Astrocyte (in vitro differentiated cells and primary cell): ENCODE data around the gene SRPK3. TPM values are rescaled to one million over a fixed set of nuclear protein-coding genes. Genes with fewer than 3 reads are reported as not detected.

Experiments
- DNase-seq: peaks from one replicate; pipeline ENCODE4 v3.0.0-alpha.2; 2010; ENCODE audit warnings: low read depth
- FAIRE-seq: peaks from 2 replicates; lab custom pipeline; 2011; peaks lifted over from hg19 to GRCh38; lab: Jason Lieb, UNC
- H2AFZ ChIP-seq: 2 replicates; pipeline ENCODE4 v1.6.0; 2012; ENCODE audit warnings: low read depth, low read length, inconsistent platforms
- H3K27ac ChIP-seq: 2 replicates; pipeline ENCODE4 v1.5.1; 2011; ENCODE audit warnings: low read depth, low read length, inconsistent platforms
- H3K27me3 ChIP-seq: 2 replicates; pipeline ENCODE4 v1.6.0; 2011; ENCODE audit warnings: low read length, inconsistent platforms; ENCODE audit not compliant: insufficient read depth
- H3K36me3 ChIP-seq: 2 replicates; pipeline ENCODE4 v1.5.1; 2011; ENCODE audit warnings: low read length, inconsistent platforms; ENCODE audit not compliant: insufficient read depth
- H3K4me1 ChIP-seq: 2 replicates; pipeline ENCODE4 v1.5.1; 2011; ENCODE audit warnings: low read length, inconsistent platforms; ENCODE audit not compliant: insufficient read depth
- H3K4me2 ChIP-seq: 2 replicates; pipeline ENCODE4 v1.6.0; 2012; ENCODE audit warnings: low read length, inconsistent platforms
- H3K4me3 ChIP-seq: 2 replicates; pipeline ENCODE4 v1.5.1; 2011; ENCODE audit warnings: low read depth, mild to moderate bottlenecking, low read length, inconsistent platforms; ENCODE audit not compliant: insufficient read depth
- H3K79me2 ChIP-seq: 2 replicates; pipeline ENCODE4 v1.6.0; 2012; ENCODE audit warnings: mild to moderate bottlenecking, low read length, inconsistent platforms; ENCODE audit not compliant: insufficient read depth
- H3K9ac ChIP-seq: 2 replicates; pipeline ENCODE4 v1.6.0; 2012; ENCODE audit warnings: mild to moderate bottlenecking, low read length, inconsistent platforms
- H3K9me3 ChIP-seq: 2 replicates; pipeline ENCODE4 v1.5.1; 2012; ENCODE audit warnings: low read depth, mild to moderate bottlenecking, low read length, inconsistent platforms; ENCODE audit not compliant: insufficient read depth
- H4K20me1 ChIP-seq: 2 replicates; pipeline ENCODE4 v1.6.0; 2012; ENCODE audit warnings: low read length, inconsistent platforms; ENCODE audit not compliant: insufficient read depth
- H3K27ac Mint-ChIP-seq: one replicate; pipeline ENCODE4 v1.8.0; 2021; ENCODE audit warnings: mild to moderate bottlenecking, mixed read lengths; ENCODE audit not compliant: unreplicated experiment
- H3K27me3 Mint-ChIP-seq: one replicate; pipeline ENCODE4 v1.8.0; 2021; ENCODE audit warnings: low read depth, mixed read lengths; ENCODE audit not compliant: unreplicated experiment
- H3K36me3 Mint-ChIP-seq: one replicate; pipeline ENCODE4 v1.8.0; 2021; ENCODE audit warnings: low read depth, mixed read lengths; ENCODE audit not compliant: unreplicated experiment
- H3K4me1 Mint-ChIP-seq: one replicate; pipeline ENCODE4 v1.8.0; 2021; ENCODE audit warnings: low read depth, mixed read lengths; ENCODE audit not compliant: unreplicated experiment
- H3K4me3 Mint-ChIP-seq: one replicate; pipeline ENCODE4 v1.8.0; 2021; ENCODE audit warnings: mild to moderate bottlenecking, moderate library complexity, mixed read lengths; ENCODE audit not compliant: unreplicated experiment
- H3K9me3 Mint-ChIP-seq: one replicate; pipeline ENCODE4 v1.8.0; 2021; ENCODE audit warnings: mild to moderate bottlenecking, mixed read lengths; ENCODE audit not compliant: unreplicated experiment
- EZH2 ChIP-seq: IDR thresholded peaks from 2 replicates; pipeline ENCODE4 v1.6.1; 2012; ENCODE audit warnings: mild to moderate bottlenecking, low read length, inconsistent platforms; ENCODE audit not compliant: insufficient read depth
- total RNA-seq: library from RNA; stranded (reverse); gene quantifications from 2 replicates; pipeline ENCODE4 v1.2.1, GENCODE V29; 2021
- TF ChIP-seq, protein P1 (sequence below): IDR thresholded peaks from 2 replicates; pipeline ENCODE4 v1.5.1; 2011; ENCODE audit warnings: low read depth, mild to moderate bottlenecking, inconsistent platforms, low read length, moderate library complexity; ENCODE audit not compliant: insufficient read depth

Gene SRPK3
- total RNA-seq, 1 donor from 2014 or later = not detected

DNA sequence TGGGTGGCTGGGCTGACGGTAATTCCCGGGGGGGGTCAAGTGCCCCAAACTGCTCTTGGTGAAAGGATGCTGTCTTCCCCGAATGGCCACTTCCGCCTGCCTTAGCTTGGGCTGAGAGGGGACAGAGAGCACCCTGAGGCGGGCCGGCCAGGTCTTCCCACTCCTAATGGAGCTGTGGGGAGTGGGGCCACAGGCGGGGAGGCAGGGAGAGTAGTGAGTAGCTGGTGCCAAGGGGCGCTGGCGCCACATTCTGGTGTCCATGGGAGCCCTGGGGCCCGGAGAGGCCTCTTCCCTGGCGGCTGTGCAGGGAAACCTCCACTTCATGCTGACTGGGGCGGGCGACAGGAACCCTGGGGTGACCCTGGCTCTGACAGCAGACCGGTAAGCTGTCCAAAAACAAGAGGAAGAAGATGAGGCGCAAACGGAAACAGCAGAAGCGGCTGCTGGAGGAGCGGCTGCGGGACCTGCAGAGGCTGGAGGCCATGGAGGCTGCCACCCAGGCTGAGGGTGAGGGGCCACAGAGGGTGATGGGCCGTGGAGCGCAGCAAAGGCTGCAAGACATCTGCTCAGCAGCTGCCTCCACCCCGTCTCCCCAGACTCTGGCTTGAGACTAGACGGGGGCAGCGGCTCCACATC is 2.7 kb downstream of the SRPK3 start:
- FAIRE-seq = no peak
- H3K27ac Mint-ChIP-seq = no peak overlapping the region
- H3K27me3 Mint-ChIP-seq = no peaks in the 10 kb centered on the region
- Histone ChIP-seq H3K4me2 (no peak overlapping the region), H3K9me3 (no peaks in the 10 kb centered on the region), H3K4me1 (no peaks in the 10 kb centered on the region), H2AFZ (no peak overlapping the region), H3K9ac (no peak overlapping the region), H4K20me1 (no peaks in the 10 kb centered on the region), H3K27ac (no peak overlapping the region), H3K36me3 (no peaks in the 10 kb centered on the region), H3K79me2 (no peaks in the 10 kb centered on the region), H3K27me3 (no peaks in the 10 kb centered on the region), H3K4me3 (no peak overlapping the region)
- TF ChIP-seq, protein P1, sequence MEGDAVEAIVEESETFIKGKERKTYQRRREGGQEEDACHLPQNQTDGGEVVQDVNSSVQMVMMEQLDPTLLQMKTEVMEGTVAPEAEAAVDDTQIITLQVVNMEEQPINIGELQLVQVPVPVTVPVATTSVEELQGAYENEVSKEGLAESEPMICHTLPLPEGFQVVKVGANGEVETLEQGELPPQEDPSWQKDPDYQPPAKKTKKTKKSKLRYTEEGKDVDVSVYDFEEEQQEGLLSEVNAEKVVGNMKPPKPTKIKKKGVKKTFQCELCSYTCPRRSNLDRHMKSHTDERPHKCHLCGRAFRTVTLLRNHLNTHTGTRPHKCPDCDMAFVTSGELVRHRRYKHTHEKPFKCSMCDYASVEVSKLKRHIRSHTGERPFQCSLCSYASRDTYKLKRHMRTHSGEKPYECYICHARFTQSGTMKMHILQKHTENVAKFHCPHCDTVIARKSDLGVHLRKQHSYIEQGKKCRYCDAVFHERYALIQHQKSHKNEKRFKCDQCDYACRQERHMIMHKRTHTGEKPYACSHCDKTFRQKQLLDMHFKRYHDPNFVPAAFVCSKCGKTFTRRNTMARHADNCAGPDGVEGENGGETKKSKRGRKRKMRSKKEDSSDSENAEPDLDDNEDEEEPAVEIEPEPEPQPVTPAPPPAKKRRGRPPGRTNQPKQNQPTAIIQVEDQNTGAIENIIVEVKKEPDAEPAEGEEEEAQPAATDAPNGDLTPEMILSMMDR = no peak
- no peak for TF ChIP-seq EZH2
- no peaks in the 10 kb centered on the region for H3K4me1 Mint-ChIP-seq
- no peak overlapping the region for H3K4me3 Mint-ChIP-seq
- H3K36me3 Mint-ChIP-seq = no peaks in the 10 kb centered on the region
- DNase-seq = no peak
- no peaks in the 10 kb centered on the region for H3K9me3 Mint-ChIP-seq

DNA sequence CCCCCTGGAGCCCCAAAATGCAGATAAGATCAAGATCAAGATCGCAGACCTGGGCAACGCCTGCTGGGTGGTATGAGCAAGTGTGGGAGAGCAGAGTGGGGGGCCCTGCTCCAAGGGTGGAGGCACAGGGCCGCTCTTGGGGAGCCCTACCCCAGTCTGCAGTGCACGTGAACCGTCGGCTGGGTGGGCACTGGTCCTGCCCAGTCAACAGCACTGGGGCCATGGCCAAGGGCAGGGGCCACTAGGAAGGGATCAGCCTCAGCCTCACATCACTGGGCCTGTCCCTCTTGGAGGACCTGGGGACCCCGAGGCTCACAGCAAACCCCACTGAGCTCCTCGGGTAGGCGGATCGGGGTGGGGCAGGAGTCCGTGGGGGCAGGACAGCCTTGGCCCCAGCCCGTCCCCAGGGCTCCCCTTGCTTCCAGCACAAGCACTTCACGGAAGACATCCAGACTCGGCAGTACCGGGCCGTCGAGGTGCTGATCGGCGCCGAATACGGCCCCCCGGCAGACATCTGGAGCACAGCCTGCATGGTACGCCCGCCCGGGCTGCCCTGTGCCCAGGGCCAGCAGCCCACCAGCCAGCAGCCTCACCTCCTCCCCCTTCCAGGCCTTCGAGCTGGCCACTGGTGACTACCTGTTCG is 3.6 kb downstream of the SRPK3 start:
- no peak for FAIRE-seq
- peak overlapping the region; percentile 58 for H3K27ac Mint-ChIP-seq
- DNase-seq = no peak
- Histone ChIP-seq H3K27ac (no peak overlapping the region), H2AFZ (no peak overlapping the region), H3K36me3 (no peaks in the 10 kb centered on the region), H3K9ac (no peak overlapping the region), H3K4me1 (no peaks in the 10 kb centered on the region), H3K9me3 (no peaks in the 10 kb centered on the region), H3K27me3 (no peaks in the 10 kb centered on the region), H3K4me3 (no peak overlapping the region), H4K20me1 (no peaks in the 10 kb centered on the region), H3K79me2 (no peaks in the 10 kb centered on the region), H3K4me2 (no peak overlapping the region)
- H3K4me1 Mint-ChIP-seq = no peaks in the 10 kb centered on the region
- H3K4me3 Mint-ChIP-seq = no peak overlapping the region
- TF ChIP-seq EZH2 = no peak
- TF ChIP-seq, protein P1 = no peak
- H3K27me3 Mint-ChIP-seq = no peaks in the 10 kb centered on the region
- no peaks in the 10 kb centered on the region for H3K36me3 Mint-ChIP-seq
- H3K9me3 Mint-ChIP-seq = no peaks in the 10 kb centered on the region

DNA sequence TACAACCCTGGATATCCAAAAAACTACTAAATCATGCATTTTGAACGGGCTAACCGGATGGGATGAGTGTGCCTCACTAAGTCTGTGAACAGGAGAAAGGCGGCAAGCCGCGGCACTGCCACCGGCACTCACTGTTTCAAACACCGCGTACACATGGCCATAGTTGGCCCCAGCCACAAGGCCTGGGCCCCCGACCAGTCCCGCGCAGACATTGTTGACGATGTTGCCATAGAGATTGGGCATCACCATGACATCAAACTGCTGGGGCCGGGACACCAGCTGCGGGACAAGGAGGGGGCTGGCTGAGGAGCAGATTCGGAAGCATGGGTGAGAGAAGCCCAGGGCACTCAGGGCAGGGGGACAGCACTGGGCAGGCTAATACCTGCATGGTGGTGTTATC is 5.8 kb downstream of the SRPK3 start:
- Histone ChIP-seq H3K4me1 (no peaks in the 10 kb centered on the region), H3K27ac (no peak overlapping the region), H3K4me3 (no peak overlapping the region), H3K9ac (no peak overlapping the region), H3K4me2 (no peak overlapping the region), H3K79me2 (peaks cover 16% of the 10 kb centered on the region), H3K36me3 (no peaks in the 10 kb centered on the region), H4K20me1 (no peaks in the 10 kb centered on the region), H2AFZ (no peak overlapping the region), H3K9me3 (no peaks in the 10 kb centered on the region), H3K27me3 (no peaks in the 10 kb centered on the region)
- DNase-seq = no peak
- Mint-ChIP-seq H3K9me3 (no peaks in the 10 kb centered on the region), H3K4me1 (no peaks in the 10 kb centered on the region), H3K27me3 (no peaks in the 10 kb centered on the region), H3K27ac (no peak overlapping the region), H3K36me3 (no peaks in the 10 kb centered on the region), H3K4me3 (no peak overlapping the region)
- no peak for FAIRE-seq
- TF ChIP-seq, protein P1 = no peak
- TF ChIP-seq EZH2 = no peak
